ENCODE measurements around the gene FGGY. TPM values are rescaled to one million over a fixed set of nuclear protein-coding genes. Genes with fewer than 3 reads are reported as not detected.
"Not testable (repeated sequence)": the region's sequence is repeated elsewhere in the genome, so short reads cannot be mapped to it uniquely, and the experiment has no call there.

FGGY gene
- total RNA-seq, 4 donors from 2014 or later = 24.9 to 35.9 (median 30.5) TPM

GRCh38 chr1:59640851-59641250 is 344.0 kb downstream of the FGGY start:
- DNase-seq (peak; percentile 18 to 52), ATAC-seq (no peak)
- Histone ChIP-seq H3K4me1 (no peaks in the 10 kb centered on the region), H3K27ac (no peak overlapping the region), H3K27me3 (no peaks in the 10 kb centered on the region), H3K4me3 (no peak overlapping the region), H3K36me3 (no peaks in the 10 kb centered on the region), H3K9me3 (no peaks in the 10 kb centered on the region)
- in situ Hi-C loops (cut with MboI; ENCODE audit: low sequenced_read_pairs in 4 of 4) = no loop called here
- TF ChIP-seq CTCF (IDR thresholded peaks at IDR 0.05 in 4 of 5, conservative IDR thresholded peaks at IDR 0.05 in 1 of 5) = no peak
- TF ChIP-seq POLR2A (IDR thresholded peaks at IDR 0.05) = no peak
- intact Hi-C loops (cut with DNase I; ENCODE audit: low total_unique reads) = no loop called here

- H3K9me3 ChIP-seq = no peaks in the 10 kb centered on the region
- in situ Hi-C loops (cut with MboI; ENCODE audit: low sequenced_read_pairs in 4 of 4) = no loop called here
- TF ChIP-seq CTCF (IDR thresholded peaks at IDR 0.05 in 4 of 5, conservative IDR thresholded peaks at IDR 0.05 in 1 of 5) = no peak
- no peak for TF ChIP-seq POLR2A (IDR thresholded peaks at IDR 0.05)
- ATAC-seq = no peak
- H3K27ac ChIP-seq = no peak overlapping the region
- DNase-seq = no peak
- H3K27me3 ChIP-seq = no peaks in the 10 kb centered on the region
- H3K4me3 ChIP-seq = no peak overlapping the region
- no peaks in the 10 kb centered on the region for H3K36me3 ChIP-seq
- intact Hi-C loops (cut with DNase I; ENCODE audit: low total_unique reads) = no loop called here
- no peaks in the 10 kb centered on the region for H3K4me1 ChIP-seq
These were observed 344.9 kb downstream of the FGGY start for GRCh38 chr1:59641836-59642235.

- DNase-seq (no peak), ATAC-seq (no peak)
- Histone ChIP-seq H3K4me3 (no peak overlapping the region), H3K36me3 (no peaks in the 10 kb centered on the region), H3K9me3 (no peaks in the 10 kb centered on the region), H3K27me3 (no peaks in the 10 kb centered on the region), H3K27ac (no peak overlapping the region), H3K4me1 (no peaks in the 10 kb centered on the region)
- intact Hi-C loops (cut with DNase I; ENCODE audit: low total_unique reads) = no loop called here
- in situ Hi-C loops (cut with MboI; ENCODE audit: low sequenced_read_pairs in 4 of 4) = no loop called here
- TF ChIP-seq POLR2A (IDR thresholded peaks at IDR 0.05) (no peak), CTCF (IDR thresholded peaks at IDR 0.05 in 4 of 5, conservative IDR thresholded peaks at IDR 0.05 in 1 of 5) (no peak)
These were observed 346.6 kb downstream of the FGGY start for GRCh38 chr1:59643526-59643925.

- DNase-seq = no peak
- H3K27me3 ChIP-seq = no peaks in the 10 kb centered on the region
- no peak overlapping the region for H3K4me3 ChIP-seq
- no peaks in the 10 kb centered on the region for H3K4me1 ChIP-seq
- no peak for ATAC-seq
- peak overlapping the region in 1 of 4 donors; percentile 16 for H3K27ac ChIP-seq
- H3K9me3 ChIP-seq = no peaks in the 10 kb centered on the region
- no peaks in the 10 kb centered on the region for H3K36me3 ChIP-seq
- TF ChIP-seq CTCF (IDR thresholded peaks at IDR 0.05 in 4 of 5, conservative IDR thresholded peaks at IDR 0.05 in 1 of 5) (no peak), POLR2A (IDR thresholded peaks at IDR 0.05) (no peak)
- in situ Hi-C loops (cut with MboI; ENCODE audit: low sequenced_read_pairs in 4 of 4) (no loop called here), intact Hi-C loops (cut with DNase I; ENCODE audit: low total_unique reads) (no loop called here)
These were observed 349.0 kb downstream of the FGGY start for GRCh38 chr1:59645893-59646292.

- H3K27me3 ChIP-seq; intact Hi-C loops (cut with DNase I; ENCODE audit: low total_unique reads); H3K27ac ChIP-seq; H3K9me3 ChIP-seq; H3K36me3 ChIP-seq; H3K4me1 ChIP-seq; DNase-seq; in situ Hi-C loops (cut with MboI; ENCODE audit: low sequenced_read_pairs in 4 of 4); H3K4me3 ChIP-seq; ATAC-seq: not testable (repeated sequence)
These were observed 356.5 kb downstream of the FGGY start for GRCh38 chr1:59653142-59653958.
